NCI-H1930 (cell line): ENCODE data around the gene OR52A1.
"Not testable (repeated sequence)": the region's sequence is repeated elsewhere in the genome, so short reads cannot be mapped to it uniquely, and the experiment has no call there.

Source experiments
- DNase-seq, 2 experiments: peaks; one replicate each; lab custom pipeline; 2025; lab: John Stamatoyannopoulos, UW

The OR52A1 gene

GRCh38 chr11:5154657-5155056, at the start of gene OR52A1:
OR52A1 (minus strand) TSS chr11:5154757; CDS start chr11:5152369, 2,388 bp downstream.
- DNase-seq, result no peak

GRCh38 chr11:5203366-5203765, 48.8 kb upstream of the OR52A1 start:
- DNase-seq, result no peak

GRCh38 chr11:5200582-5200981, 46.0 kb upstream of the OR52A1 start, which contains the start of gene OR51V1:
OR51V1 (minus strand) TSS chr11:5200682; CDS start chr11:5200682, 0 bp downstream.
- no peak for DNase-seq

GRCh38 chr11:5198285-5198684, 43.7 kb upstream of the OR52A1 start:
- DNase-seq, result no peak

GRCh38 chr11:5197536-5197935, 43.0 kb upstream of the OR52A1 start:
- DNase-seq, result no peak

- no peak for DNase-seq
Measured at GRCh38 chr11:5196731-5197130, 42.2 kb upstream of the OR52A1 start.

- DNase-seq, result no peak
Measured at GRCh38 chr11:5196067-5196466, 41.5 kb upstream of the OR52A1 start.

GRCh38 chr11:5192738-5193137, 38.2 kb upstream of the OR52A1 start:
- DNase-seq, result no peak

GRCh38 chr11:5188201-5188600, 33.6 kb upstream of the OR52A1 start:
- no peak for DNase-seq

- DNase-seq, result no peak
Measured at GRCh38 chr11:5178046-5178837, 23.7 kb upstream of the OR52A1 start.

- no peak for DNase-seq
Measured at GRCh38 chr11:5174934-5175333, 20.4 kb upstream of the OR52A1 start.

GRCh38 chr11:5171856-5172255, 17.3 kb upstream of the OR52A1 start:
- no peak for DNase-seq

- not testable (repeated sequence) for DNase-seq
Measured at GRCh38 chr11:5165898-5166297, 11.3 kb upstream of the OR52A1 start.

- DNase-seq, result not testable (repeated sequence)
Measured at GRCh38 chr11:5164807-5165206, 10.2 kb upstream of the OR52A1 start.

- not testable (repeated sequence) for DNase-seq
Measured at GRCh38 chr11:5161045-5161444, 6.5 kb upstream of the OR52A1 start.

GRCh38 chr11:5160217-5160616, 5.7 kb upstream of the OR52A1 start:
- DNase-seq, result not testable (repeated sequence)

- DNase-seq, result no peak
Measured at GRCh38 chr11:5159806-5160205, 5.2 kb upstream of the OR52A1 start.

GRCh38 chr11:5153574-5154431, 754 bp downstream of the OR52A1 start:
- no peak for DNase-seq

- DNase-seq, result no peak
Measured at GRCh38 chr11:5151713-5152153, 2.8 kb downstream of the OR52A1 start.

- DNase-seq, result not testable (repeated sequence)
Measured at GRCh38 chr11:5144206-5144605, 10.4 kb downstream of the OR52A1 start.

- DNase-seq, result no peak
Measured at GRCh38 chr11:5137996-5138395, 16.6 kb downstream of the OR52A1 start, which contains the start of gene OR52A5. OR52A5 (minus strand) TSS chr11:5138356; CDS start chr11:5132642, 5,714 bp downstream.

- DNase-seq, result no peak
Measured at GRCh38 chr11:5137014-5137413, 17.5 kb downstream of the OR52A1 start.

GRCh38 chr11:5136261-5136660, 18.3 kb downstream of the OR52A1 start:
- no peak for DNase-seq
